Osteocyte (in vitro differentiated cells): ENCODE measurements around the gene ETFA. TPM values are rescaled to one million over a fixed set of nuclear protein-coding genes. Genes with fewer than 3 reads are reported as not detected.

Experiments
- DNase-seq: peaks from one replicate; pipeline ENCODE4 v3.0.0; 2021; ENCODE audit warnings: mixed read lengths; ENCODE audit not compliant: unreplicated experiment; ENCODE audit errors: extremely low spot score
- H3K27ac Mint-ChIP-seq: one replicate; pipeline ENCODE4 v1.8.0; 2021; ENCODE audit warnings: mild to moderate bottlenecking, mixed read lengths; ENCODE audit not compliant: unreplicated experiment
- H3K27me3 Mint-ChIP-seq: one replicate; pipeline ENCODE4 v1.8.0; 2021; ENCODE audit warnings: mixed read lengths; ENCODE audit not compliant: unreplicated experiment
- H3K36me3 Mint-ChIP-seq: one replicate; pipeline ENCODE4 v1.8.0; 2021; ENCODE audit warnings: mixed read lengths; ENCODE audit not compliant: unreplicated experiment
- H3K4me1 Mint-ChIP-seq: one replicate; pipeline ENCODE4 v1.8.0; 2021; ENCODE audit warnings: mixed read lengths; ENCODE audit not compliant: unreplicated experiment
- H3K4me3 Mint-ChIP-seq: one replicate; pipeline ENCODE4 v1.8.0; 2021; ENCODE audit warnings: mild to moderate bottlenecking, moderate library complexity, mixed read lengths; ENCODE audit not compliant: unreplicated experiment
- H3K9me3 Mint-ChIP-seq: one replicate; pipeline ENCODE4 v1.8.0; 2021; ENCODE audit warnings: mixed read lengths; ENCODE audit not compliant: unreplicated experiment
- total RNA-seq: library from RNA; stranded (reverse); gene quantifications from 2 replicates; pipeline ENCODE4 v1.2.1, GENCODE V29; 2021
- TF ChIP-seq, protein P1 (sequence below): fragments of 200-600 bp; sonication (generic); IDR thresholded peaks from 2 replicates; pipeline ENCODE4 v1.5.0; 2021; ENCODE audit warnings: antibody characterized with exemption, mild to moderate bottlenecking, moderate library complexity

The ETFA gene
- total RNA-seq, 1 donor from 2014 or later: 98.2 TPM

DNA sequence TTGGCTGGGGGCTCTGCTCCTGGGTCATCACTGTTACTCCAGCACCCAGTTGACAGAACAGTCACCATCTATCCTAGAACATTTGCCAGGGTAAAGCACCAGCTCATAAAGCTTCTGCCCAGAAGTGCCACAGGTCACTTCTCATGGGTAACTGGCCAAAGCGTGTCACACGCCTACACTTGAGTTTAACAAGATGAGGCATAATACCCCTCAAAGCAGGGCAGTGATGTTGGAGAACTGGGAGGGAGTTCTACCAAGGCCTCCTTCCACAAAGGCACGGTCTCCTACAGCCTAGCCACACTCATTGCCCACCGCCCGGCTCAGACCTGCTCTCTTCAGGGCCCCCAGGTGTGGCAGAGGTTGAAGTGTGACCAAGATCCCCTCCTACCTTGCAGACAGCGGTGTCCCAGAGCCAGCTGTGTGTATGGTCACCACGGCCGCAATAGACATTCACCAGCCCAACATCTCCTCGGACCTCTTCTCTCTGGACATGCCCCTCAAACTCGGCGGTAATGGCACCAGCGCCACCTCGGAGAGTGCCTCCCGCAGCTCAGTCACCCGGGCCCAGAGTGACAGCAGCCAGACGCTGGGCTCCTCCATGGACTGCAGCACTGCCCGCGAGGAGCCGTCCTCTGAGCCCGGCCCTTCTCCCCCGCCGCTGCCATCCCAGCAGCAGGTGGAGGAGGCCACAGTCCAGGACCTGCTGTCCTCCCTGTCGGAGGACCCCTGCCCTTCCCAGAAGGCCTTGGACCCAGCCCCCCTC is 107.7 kb downstream of the ETFA start:
- TF ChIP-seq, protein P1, sequence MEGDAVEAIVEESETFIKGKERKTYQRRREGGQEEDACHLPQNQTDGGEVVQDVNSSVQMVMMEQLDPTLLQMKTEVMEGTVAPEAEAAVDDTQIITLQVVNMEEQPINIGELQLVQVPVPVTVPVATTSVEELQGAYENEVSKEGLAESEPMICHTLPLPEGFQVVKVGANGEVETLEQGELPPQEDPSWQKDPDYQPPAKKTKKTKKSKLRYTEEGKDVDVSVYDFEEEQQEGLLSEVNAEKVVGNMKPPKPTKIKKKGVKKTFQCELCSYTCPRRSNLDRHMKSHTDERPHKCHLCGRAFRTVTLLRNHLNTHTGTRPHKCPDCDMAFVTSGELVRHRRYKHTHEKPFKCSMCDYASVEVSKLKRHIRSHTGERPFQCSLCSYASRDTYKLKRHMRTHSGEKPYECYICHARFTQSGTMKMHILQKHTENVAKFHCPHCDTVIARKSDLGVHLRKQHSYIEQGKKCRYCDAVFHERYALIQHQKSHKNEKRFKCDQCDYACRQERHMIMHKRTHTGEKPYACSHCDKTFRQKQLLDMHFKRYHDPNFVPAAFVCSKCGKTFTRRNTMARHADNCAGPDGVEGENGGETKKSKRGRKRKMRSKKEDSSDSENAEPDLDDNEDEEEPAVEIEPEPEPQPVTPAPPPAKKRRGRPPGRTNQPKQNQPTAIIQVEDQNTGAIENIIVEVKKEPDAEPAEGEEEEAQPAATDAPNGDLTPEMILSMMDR: no peak

DNA sequence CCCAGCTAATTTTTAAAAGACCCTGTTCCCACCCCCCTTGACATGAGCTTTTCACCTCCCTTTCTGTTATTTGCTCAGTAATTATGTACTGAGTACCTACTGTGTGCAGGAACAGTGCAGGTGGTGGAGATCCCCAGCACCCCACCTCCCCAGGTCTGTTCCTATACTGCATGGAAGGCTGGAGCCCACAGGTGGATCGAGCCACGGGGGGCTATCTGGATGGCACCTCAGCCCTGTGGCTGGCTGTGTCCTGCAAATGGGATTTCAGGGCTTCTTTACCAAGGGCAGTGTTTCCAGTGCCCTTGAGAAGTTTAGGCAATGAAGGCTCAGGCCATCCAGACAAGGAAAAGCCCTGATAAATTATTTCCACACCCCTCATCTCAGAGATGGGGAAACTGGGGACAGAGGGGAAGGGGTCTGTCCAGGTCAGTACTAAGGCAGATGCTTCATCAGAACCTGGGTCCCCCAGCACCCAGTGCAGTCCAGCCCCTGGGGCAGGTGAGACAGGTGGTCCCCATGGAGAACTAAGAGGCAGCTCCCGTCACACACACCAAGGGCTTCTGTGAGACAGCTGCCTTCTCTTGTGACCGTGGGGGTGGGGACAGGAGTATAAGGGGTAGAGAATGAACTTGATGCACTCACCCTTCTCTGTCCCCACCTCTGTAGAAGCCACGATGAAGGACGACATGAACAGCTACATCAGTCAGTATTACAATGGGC is 109.6 kb downstream of the ETFA start:
- Mint-ChIP-seq H3K4me3 (no peak overlapping the region), H3K36me3 (no peaks in the 10 kb centered on the region), H3K27me3 (no peaks in the 10 kb centered on the region), H3K4me1 (peaks cover 19% of the 10 kb centered on the region), H3K27ac (no peak overlapping the region), H3K9me3 (no peaks in the 10 kb centered on the region)
- DNase-seq: no peak
- TF ChIP-seq, protein P1: no peak

More for the DNA sequence above, 107.7 kb downstream of the ETFA start:
- Mint-ChIP-seq H3K4me3 (no peak overlapping the region), H3K27me3 (no peaks in the 10 kb centered on the region), H3K4me1 (peaks cover 10% of the 10 kb centered on the region), H3K27ac (no peak overlapping the region), H3K36me3 (peaks cover 6% of the 10 kb centered on the region), H3K9me3 (no peaks in the 10 kb centered on the region)
- no peak for DNase-seq

GRCh38 chr15:76200641-76201105 is 110.6 kb downstream of the ETFA start:
- Mint-ChIP-seq H3K4me1 (peaks cover 25% of the 10 kb centered on the region), H3K27me3 (no peaks in the 10 kb centered on the region), H3K36me3 (no peaks in the 10 kb centered on the region), H3K4me3 (no peak overlapping the region), H3K27ac (no peak overlapping the region), H3K9me3 (no peaks in the 10 kb centered on the region)
- TF ChIP-seq, protein P1: no peak
- no peak for DNase-seq

- Mint-ChIP-seq H3K27me3 (no peaks in the 10 kb centered on the region), H3K9me3 (no peaks in the 10 kb centered on the region), H3K4me1 (peaks cover 25% of the 10 kb centered on the region), H3K27ac (no peak overlapping the region), H3K36me3 (no peaks in the 10 kb centered on the region), H3K4me3 (no peak overlapping the region)
- TF ChIP-seq, protein P1: no peak
- DNase-seq: no peak
Measured at GRCh38 chr15:76200083-76200465, 111.2 kb downstream of the ETFA start.
